Suppressor macrophage (primary cell): Measurements from ENCODE around the gene NT5DC4.
A peak's percentile ranks its signal among the peaks of the same experiment; 100 is the strongest.

Source experiments
- DNase-seq, 4 experiments: peaks; one replicate each; pipeline ENCODE4 v3.0.0-alpha.2; 2020 to 2022

Gene NT5DC4

DNA sequence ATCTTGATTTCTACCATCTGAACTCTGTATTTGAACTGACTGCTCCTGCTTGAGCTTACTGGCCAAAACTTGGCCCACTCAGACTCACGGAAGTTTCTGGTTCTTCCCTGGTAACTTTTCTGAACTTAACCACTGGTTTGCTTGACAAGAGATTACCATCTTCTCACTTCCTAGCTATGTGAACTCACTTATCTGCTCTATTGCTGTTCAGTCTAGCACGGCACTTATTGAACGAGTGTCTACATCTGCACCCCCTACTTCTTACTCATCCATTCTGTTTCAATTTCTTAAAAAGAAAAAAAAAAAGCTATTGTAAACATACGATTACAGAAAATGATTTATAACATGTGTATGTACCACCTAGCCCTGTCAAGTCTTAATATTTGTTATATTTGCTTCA, 34.6 kb downstream of the NT5DC4 start:
- DNase-seq: no peak

DNA sequence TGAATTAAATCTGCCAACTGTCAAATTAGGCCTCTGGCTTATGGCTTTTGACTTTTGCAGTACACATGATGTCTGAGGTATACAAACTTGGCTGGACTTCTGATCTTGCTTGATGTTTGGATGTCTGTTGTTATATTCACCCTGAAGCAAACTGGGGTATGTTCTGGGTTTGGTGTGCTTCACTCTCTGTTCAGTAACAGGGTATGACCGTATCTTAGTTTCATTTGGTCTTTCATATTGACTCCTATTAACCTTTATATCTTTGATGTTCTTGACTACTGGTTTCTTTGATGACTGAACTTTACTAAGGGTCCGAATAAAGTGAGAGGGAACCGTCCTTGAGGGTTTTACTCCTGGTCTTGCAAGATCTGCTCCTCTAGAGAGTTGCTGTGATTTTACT, 35.4 kb downstream of the NT5DC4 start:
- no peak for DNase-seq

DNA sequence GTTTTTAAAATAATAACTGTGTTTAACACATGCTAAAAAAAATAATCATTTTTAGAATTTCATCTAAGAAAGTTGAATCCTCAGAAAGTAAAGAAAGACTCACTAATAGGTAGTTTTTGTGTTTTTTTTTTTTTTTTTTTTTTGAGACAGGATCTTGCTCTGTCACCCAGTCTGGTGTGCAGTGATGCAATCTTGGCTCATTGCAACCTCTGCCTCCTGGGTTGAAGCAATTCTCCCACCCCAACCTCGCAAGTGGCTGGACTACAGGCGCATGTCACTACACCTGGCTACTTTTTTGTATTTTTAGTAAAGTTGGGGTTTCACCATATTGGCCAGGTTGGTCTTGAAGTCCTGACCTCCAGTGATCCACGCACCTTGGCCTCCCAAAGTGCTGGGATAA, 36.4 kb downstream of the NT5DC4 start:
- peak; percentile 22 to 64 (median 54) for DNase-seq

DNA sequence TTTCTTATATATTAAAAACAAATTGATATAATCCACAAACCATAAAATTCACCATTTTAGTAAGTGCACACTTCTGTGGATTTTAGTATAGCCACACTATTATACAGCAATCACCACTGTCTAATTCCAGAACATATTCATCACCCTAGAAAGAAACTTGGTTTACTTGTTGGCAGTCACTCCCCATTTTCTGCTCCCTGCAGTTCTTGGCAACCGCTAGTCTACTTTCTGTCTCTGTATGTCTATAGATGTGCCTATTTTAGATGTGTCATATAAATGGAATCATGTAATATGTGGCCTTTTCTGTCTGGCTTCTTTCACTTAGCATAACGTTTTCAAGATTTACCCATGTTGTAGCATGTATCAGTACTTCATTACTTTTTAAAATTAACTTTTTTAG, 37.9 kb downstream of the NT5DC4 start:
- no peak for DNase-seq

DNA sequence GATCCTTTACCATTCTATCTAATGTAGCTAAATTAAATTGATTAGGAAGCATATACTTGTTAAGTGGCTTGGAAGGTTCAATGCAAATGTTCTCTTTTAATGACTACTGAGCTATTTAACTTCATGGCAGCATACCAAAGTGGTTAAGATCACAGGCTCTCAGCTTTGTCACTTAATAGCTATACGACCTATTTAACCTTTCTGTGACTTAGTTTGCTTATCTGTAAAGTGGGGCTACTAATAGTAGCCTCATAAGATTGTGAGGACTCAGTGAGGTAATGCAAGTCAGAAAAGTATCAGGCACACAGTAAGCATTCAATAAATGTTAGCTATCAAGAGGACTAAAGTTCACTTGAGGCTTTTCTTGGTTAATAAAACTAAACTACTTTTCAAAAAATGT, 39.3 kb downstream of the NT5DC4 start:
- no peak for DNase-seq

DNA sequence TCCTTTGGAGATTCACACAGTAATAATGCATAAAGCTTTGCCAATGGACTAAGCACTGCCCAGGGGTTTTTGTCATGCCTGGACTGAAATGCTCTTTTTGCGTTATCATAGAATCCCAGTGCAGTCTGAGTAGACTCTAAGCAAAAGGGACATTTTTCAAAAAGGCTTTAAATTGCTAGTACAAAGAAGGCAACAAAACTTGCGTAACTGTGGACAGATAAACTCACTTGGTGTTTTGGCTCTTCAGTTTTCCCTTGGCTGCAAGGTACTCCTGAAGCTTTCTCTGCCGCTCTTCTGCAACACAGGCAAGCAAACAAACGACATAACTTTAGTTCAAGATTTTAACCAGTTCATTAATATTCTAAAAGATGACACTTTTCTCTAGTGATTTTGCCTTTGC, 41.5 kb downstream of the NT5DC4 start:
- DNase-seq: no peak

DNA sequence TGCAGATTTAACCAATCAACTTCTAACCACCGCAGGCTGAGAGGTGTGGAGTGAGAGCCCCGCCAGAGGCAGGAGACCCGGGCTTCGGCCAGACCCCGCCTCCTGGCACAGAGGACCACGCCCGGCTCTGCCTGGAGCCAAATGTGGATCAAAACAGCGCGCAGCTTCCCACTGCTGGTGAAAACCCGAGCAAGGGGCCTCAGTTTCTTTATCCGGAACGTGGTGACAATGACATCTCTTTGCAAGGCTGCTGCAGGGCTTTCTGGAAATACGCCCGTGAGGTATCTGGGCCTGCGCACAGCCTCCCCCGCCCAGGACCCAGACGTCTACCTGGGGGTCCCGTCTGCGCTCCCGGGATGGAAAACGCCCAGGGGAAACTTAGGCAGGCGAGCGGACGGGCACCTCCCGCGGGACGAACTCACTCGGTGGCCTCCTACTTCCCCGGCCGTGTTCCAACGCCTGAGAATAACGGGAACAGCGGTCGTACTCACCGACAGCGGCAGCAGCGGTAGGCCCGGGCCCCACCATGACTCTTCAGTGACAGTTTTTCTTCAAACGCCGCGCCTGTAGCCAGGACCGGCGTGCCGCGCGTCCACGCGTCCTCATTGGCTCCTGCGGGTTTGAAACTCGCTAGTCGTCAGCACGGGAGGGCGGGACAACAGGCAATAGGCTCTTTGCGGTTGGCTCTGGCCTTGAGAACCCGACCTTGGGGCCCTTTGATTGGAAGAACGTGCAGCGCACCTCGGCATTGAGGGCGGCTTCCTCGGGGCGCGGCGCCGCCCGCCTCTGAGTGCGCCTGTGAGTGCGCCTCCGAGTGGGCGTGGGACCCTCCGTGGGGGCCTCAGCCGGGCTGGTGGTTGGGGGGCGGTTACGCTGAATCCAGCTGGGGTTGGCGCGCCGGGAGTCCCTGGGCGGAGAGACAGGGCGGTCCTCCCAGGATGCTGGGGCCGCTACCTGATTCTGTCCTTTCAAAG, 43.5 kb downstream of the NT5DC4 start, which contains the start of gene CKAP2L:
Gene CKAP2L, minus strand, starts transcription at position 539 of the 974 bp plus-strand sequence. Its CDS starts 11 bp downstream, at position 528.
- peak; percentile 97 to 98 (median 98) for DNase-seq

DNA sequence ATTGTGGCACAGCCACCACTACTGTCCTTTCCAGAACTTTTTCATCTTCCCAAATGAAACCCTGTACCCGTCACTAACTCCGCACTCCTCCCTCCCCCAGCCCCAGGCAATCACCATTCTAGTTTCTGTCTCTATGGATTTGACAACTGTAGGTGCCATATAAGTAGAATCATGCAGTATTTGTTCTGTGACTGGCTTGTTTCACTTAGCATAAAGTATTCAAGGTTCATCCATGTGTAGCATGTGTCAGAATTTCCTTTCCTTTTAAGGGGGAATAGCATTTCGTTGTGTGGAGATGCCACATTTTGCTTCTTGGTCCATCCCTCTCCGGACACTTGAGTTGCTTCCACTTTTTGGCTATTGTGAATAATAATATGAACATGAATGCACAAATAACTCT, 44.4 kb downstream of the NT5DC4 start:
- no peak for DNase-seq

DNA sequence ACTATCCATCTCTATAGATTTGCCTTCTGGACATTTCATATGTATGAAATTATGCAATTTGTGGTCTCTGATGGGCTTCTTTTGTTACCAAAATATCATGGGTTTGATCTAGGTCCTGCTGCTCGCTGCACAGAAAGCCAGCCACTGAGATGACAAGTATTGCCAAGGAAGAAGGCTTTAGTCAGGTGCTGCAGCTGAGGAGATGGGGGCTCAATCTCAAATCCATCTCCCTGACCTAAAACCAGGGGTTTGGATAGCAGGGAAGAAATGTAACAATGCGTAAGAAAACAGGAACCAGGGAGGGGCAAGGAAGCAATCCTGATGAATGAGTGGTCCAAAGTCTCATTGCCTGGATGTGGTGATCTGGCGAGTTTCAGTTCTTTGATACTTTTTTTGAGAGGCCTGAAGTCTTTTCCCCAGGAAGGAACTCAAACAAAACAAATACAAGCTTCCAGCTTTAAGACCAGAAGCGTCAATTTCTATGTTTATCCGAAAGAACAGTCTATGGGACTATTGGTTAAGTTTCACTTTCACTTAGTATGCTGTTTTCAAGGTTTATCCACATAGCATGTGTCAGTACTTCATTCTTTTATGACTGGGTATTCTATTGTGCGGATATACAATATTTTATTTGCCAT, 47.0 kb downstream of the NT5DC4 start:
- DNase-seq: no peak

DNA sequence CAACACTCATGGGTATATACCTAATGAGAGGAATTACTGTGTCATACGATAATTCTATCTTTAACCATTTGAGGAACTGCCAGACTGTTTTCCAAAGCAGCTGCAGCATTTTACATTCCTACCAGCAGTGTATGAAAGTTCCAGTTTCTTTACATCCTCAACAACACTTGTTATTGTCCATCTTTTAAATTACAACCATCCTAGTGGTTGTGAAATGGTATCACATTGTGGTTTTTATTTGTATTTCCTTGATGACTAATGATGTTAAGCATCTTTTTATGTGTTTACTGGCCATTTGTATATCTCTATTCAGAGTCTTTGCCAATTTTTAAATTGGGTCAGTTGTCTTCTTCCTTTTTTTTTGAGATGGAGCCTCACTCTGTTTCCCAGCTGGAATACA, 47.6 kb downstream of the NT5DC4 start:
- peak in 1 of 4 experiments; percentile 25 for DNase-seq

DNA sequence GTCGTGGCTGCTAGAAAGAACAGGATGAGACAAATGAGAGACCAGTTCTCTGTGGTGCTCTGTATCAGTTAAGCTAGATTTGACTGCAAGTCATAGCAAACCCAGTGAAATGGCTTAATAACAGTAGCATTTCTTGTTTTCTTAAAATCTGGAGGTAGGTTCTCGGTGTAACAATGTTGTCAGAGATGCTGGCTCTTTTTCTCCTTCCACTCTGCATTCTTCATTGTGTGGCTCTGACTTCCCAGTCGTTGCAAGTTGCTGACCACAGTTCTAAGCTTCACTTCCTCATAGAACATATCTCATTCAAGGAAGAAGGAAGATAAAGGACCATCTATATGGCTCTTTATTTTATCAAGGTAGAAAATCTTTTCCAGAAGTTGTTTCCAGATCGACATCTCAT, 51.5 kb downstream of the NT5DC4 start:
- DNase-seq: peak; percentile 52 to 75 (median 63)

DNA sequence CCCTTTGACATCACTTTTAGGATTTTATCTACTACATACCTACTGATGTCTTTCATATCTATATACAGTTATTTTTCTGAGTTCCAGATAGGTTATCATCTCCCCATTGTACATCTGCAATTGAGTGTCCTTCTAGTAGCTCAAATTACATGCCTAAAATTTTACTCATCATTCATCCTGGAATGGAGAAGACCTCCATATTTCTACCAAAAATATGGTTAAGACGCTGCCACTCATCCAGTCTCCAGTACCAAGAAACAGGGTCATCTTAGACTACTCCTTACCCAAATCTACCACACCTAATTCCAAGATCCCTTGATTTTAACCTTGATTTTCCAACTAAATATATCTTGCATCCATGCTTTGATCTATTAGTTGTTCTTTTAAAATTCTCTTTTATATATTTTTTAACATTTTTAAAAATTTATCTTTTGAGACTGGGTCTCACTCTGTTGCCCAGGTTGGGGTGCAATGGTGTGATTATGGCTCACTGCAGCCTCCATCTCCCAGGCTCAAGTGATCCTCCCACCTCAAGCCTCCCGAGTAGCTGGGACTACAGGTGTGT, 52.2 kb downstream of the NT5DC4 start:
- DNase-seq: no peak

DNA sequence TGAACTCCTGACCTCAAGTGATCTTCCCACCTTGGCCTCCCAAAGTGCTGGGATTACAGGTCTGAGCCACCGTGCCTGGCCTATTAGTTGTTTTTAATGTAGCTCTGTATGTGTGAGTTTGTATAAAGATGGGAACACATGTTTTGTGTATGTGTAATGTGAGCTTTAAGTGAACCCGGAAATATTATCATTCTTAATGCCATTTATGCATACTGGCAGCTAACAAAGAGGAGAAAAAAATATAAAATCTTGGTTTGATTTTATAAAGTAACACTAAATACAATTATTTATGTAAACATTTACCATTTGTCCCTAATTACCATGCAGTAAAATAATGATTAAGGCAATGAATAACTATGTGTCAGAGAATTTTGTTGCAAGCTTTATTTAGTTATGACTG, 52.7 kb downstream of the NT5DC4 start:
- DNase-seq: no peak

DNA sequence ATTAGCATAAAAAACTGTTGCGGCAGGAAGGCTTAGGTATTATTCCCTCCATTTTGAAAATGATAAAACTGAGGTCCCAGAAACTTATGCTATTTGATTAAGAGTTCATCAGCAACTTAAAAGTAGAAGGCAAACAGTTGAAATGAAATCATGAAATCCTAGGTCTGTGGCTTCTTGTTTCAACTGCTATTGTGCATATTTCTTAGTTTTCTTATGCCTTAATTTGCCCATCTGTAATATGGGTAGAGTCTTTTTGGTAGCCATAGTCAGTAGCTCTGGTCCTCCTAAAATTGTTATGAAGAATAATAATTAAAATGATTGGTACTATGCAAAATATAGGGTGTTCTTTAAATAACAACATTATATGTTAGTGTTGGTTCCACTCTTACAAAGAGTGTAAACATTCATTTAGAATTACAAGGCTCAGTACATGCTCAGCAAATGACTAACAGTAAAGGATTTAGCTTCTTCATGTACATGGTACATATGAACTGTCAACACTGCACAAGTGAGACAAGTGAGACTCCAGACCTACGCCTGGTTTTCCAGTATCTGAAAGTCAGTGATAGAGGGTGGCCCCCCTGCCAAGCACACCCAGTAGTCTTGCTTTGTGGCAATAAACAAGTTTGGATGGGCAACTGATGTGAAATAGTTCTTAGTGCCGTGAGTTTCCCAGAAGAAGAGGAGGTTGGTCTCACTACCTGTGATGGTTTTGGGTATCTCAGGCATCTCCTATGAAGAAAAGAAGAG, 53.9 kb downstream of the NT5DC4 start:
- no peak for DNase-seq

DNA sequence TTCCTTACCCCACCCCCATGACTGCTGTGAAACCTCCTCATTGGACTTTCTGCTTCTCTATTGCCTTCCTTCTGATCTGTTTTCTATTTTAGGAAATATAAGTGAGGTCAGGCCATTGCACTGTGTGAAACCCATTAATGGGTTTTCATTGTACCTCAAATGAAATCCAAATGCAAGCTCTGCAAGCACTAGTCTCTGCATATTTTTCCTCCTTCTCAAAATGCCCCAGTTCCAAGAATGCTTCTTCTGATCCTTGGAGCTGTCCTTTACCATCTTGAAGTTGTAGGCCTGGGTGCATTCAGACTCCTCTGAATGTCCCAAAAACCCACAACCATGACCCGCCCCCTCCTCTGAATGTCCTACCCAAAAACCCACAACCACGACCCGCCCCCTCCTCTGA, 55.3 kb downstream of the NT5DC4 start:
- no peak for DNase-seq

DNA sequence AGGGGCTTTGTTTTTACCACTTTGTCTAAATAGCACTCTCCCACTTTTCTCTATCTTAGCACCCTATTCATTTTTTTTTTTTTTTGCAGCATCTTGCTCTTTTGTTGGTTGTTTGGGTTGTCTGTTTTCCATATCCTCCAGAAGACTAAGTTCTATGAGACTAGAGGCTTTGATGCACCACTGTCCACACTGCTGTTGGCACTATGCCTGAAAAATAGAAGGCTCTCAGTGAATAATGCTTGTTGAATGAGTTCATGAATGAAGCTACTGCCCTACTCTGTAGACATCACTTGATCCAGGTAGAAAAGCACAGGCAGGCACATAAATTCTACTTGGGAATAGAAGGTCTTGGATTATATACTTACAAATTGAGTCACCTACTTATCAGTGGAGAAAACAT, 56.2 kb downstream of the NT5DC4 start:
- DNase-seq: no peak

DNA sequence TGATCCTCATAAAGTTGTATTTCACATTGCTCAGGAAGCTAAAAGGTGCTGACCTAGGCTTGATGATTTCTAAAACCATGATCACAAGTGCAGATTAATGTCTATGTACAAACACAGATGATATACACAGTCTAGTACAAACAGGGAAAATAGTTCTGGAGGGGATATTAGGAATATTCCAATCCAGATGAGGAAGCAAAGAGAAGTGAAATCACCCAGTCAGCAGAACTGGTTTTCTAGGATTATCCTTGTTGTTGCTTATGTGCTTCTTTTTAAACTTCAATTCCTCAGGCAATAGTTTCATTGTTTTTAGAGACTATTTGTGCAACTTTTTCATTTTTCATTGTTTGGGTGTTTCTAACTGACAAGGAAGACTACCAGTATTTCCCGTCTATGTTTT, 58.8 kb downstream of the NT5DC4 start:
- DNase-seq: no peak

DNA sequence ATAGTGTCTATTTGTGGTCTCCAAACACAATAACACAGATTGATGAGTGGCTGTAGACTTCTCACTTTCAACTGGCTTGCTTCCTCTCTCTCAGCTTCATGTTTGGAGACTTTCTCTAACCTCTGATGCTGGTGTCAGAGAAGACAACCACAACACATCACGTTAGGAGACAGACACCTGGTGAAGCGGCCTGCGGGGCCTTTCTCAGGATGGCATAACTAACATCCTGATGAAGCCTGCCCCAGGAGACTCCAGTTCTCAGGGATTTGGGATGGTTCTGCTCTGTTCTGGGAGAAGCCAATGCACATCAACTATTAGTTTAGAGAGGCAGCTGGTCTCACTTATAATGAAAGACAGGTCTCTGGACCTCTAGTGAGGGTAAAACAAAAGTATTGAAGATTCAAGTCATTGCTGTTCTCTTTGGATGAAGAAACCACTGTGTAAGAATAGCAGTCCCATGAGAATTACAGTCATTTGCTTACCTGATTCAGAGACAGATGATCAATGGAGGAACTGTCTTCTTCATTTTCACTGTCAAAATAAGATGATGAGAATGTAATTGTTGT, 61.5 kb downstream of the NT5DC4 start:
- DNase-seq: no peak

DNA sequence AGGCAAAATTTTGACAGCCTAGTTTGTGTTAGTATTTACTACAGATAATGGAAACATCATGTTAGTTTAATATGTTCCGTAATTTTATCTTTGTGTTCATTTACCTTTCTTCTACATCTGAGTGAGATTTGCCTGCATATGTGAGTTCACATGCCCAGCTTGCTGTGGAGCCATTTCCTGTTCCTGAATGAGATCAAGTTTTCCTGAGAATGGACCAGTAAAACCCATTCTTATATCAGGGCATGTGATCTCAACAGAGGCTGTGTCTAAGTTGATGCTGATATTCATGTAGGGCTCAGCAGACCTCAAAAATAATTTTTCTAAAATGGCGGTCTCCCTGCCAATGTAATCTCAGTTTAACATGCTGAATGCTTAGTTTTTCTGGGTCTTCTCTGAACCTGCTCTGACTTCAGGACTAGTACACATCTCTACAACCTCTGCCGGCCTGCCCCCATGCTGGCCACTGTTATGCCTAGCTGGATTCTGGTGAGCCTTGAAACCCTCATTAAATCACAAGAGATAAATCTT, 62.4 kb downstream of the NT5DC4 start:
- no peak for DNase-seq

DNA sequence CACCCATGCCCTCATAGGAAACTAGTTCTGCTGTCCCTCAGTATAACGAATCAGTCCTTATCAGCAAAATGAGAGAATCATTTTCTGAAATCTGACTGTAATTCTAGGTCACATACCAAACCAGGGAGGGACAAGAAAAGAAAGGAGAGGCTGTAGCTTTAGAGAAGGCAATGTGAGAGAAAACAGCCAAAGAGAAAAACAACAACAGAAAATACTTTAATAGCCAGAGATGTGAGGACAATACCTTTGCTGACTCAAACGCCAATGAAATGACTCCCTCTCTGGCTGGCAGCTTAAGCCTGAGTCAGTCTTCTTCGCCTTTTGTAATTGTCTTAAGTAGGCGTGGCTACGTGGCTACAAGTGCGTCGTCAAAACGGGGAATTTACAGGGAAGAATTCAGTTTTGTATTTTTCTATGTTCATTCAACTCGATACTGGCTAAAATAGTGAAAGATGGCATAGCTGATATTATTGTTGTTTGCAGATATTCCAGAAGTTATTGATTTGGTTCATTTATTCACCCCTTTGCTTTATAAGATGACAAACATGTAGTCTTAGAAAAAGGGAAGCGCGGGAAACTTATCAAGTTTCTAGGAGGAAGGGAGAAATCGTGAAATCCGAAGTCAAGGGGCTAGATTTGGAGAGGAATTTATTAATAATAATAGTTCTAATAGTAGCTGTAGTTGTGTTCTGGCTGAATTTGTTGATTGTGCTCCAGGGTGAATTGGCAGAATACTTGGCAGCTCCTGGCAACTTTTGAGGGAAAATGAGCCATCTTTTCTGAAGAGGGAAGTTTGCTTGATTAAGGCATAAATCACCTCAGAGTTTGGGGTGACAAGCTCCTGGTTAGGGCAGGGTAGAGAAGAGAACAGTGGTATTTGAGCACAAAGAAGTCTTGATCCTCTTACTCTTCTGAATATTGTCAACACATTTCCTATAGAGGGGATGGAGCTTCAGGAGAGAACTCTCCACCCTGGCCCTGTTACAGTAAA, 63.7 kb downstream of the NT5DC4 start, which contains the start of gene IL1A:
Gene IL1A, minus strand, starts transcription at position 295 of the 991 bp plus-strand sequence. CDS start 723 bp downstream, outside the sequence.
- DNase-seq: peak; percentile 62 to 83 (median 76)

DNA sequence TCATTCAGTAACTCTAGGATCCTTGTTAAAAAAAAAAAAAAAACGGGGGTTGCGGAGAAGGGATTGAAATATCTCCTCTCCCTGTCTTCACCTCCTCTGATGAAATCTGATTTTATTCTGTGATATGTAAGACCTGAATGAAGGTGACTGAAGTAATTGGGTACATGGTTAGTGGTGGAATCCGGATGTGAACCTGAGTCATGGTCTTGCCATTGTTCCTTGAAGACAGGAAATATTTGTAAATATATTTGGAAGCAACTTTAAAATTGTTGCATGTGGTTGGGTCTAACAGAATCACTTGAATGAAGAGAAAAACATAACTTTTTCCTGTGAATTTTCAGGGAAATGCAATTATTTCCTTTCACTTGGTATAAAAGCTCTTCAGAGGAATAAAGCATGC, 66.5 kb downstream of the NT5DC4 start:
- no peak for DNase-seq
